ENCODE measurements around the gene MAPKBP1. TPM values are rescaled to one million over a fixed set of nuclear protein-coding genes. Genes with fewer than 3 reads are reported as not detected.
A peak's percentile ranks its signal among the peaks of the same experiment; 100 is the strongest.
"Not testable (repeated sequence)": the region's sequence is repeated elsewhere in the genome, so short reads cannot be mapped to it uniquely, and the experiment has no call there.

MAPKBP1 gene
- total and polyA plus RNA-seq, 2 donors, result 7.2 to 8.1 TPM

DNA sequence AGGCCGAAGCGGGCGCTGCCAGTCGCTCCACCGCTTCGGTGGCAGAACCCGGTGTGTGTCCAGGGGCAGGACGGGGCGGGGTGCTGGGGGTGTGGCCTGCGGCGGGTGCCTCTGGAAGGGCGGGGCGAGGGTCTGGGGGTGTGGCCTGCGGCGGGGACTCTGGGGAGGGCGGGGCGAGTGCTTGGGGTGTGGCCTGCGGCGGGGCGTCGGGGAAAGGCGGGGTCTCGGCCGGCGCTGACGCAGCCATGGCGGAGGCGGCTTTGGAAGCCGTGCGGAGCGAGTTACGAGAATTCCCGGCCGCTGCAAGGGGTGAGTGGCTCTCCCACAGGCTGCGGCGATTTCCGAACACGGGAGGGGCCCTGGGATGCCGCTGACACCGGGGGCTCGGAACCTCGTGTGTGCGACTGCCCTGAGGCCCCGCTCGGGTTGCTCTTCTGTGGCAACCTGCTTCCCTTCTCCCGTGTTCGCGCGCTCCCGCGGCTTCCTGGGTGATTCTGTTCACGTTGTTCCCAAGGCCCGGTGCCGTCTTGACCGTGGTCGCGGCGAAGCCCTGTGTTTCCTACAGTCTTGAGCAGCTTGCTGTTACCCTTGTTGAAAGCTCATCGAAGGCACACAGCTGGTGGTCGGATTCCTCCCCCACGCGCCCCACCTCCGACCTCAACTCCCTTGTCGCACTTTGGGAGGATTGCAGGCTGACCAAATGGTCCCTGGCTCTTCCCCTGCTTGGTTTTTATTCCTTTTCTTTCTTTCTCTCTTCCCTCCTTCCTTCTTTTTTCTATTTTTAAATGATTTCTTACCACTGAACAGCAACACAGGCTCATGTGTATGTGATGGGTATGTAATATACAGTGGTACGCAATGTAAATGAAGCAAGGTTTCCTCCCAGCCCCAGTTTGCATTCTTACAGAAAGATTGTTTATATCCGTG, 53.9 kb downstream of the MAPKBP1 start, which contains the start of gene JMJD7:
JMJD7 (plus strand) TSS at position 213 of the 927 bp plus-strand sequence; CDS start at position 246, 33 bp downstream.
- H3K4me3 ChIP-seq (ENCODE audit: low read length in 2 of 2), result peak within 1 kb of the TSS; percentile 84 to 92
- peak; percentile 51 to 90 (median 84) for DNase-seq (ENCODE audit: low read depth in 6 of 9, low spot score in 9 of 9)
- peaks cover 0 to 3% of the 10 kb centered on the region in 2 donors for H3K27me3 ChIP-seq (ENCODE audit: control insufficient read depth in 2 of 2, insufficient read depth in 1 of 2, low read length in 1 of 2)
- H3K9me3 ChIP-seq (ENCODE audit: control insufficient read depth in 2 of 2, insufficient read depth in 1 of 2, low read length in 1 of 2), result no peaks in the 10 kb centered on the region
- H3K36me3 ChIP-seq (ENCODE audit: control insufficient read depth in 2 of 2, insufficient read depth in 2 of 2, low read length in 1 of 2), result peaks cover 21 to 27% of the 10 kb centered on the region in 2 donors
- WGBS, result 1% methylated on average over 66 of the region's 66 CpGs
- H3K27ac ChIP-seq (ENCODE audit: low read depth in 1 of 2, low read length in 1 of 2), result peak within 1 kb of the TSS; percentile 32 to 71
- peaks cover 14 to 35% of the 10 kb centered on the region in 2 donors for H3K4me1 ChIP-seq (ENCODE audit: control insufficient read depth in 2 of 2, insufficient read depth in 2 of 2, low read length in 2 of 2)

DNA sequence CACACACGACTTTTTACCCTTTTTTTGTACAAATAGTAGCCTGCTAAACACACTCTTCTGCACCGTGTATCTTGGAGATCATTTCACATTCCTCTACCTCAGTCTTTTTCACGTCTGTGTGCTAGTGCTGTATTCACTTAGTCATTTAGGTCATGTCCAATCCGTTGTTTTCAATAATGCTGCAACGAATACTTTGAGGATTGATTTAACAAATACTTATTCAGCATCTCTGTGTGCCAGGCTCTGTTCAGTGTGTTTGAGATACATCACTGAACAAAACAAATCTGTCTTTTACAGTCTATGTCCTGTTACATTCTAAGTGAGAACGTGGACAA, 54.5 kb downstream of the MAPKBP1 start:
- Histone ChIP-seq H3K27me3 (ENCODE audit: control insufficient read depth in 2 of 2, insufficient read depth in 1 of 2, low read length in 1 of 2) (peaks cover 0 to 3% of the 10 kb centered on the region in 2 donors), H3K9me3 (ENCODE audit: control insufficient read depth in 2 of 2, insufficient read depth in 1 of 2, low read length in 1 of 2) (no peaks in the 10 kb centered on the region), H3K4me3 (ENCODE audit: low read length in 2 of 2) (peak overlapping the region; percentile 84 to 92), H3K36me3 (ENCODE audit: control insufficient read depth in 2 of 2, insufficient read depth in 2 of 2, low read length in 1 of 2) (peaks cover 15 to 22% of the 10 kb centered on the region in 2 donors), H3K4me1 (ENCODE audit: control insufficient read depth in 2 of 2, insufficient read depth in 2 of 2, low read length in 2 of 2) (peaks cover 14 to 35% of the 10 kb centered on the region in 2 donors), H3K27ac (ENCODE audit: low read depth in 1 of 2, low read length in 1 of 2) (no peak overlapping the region)
- no peak for DNase-seq (ENCODE audit: low read depth in 6 of 9, low spot score in 9 of 9)
- 47% methylated on average over 6 of the region's 6 CpGs for WGBS

DNA sequence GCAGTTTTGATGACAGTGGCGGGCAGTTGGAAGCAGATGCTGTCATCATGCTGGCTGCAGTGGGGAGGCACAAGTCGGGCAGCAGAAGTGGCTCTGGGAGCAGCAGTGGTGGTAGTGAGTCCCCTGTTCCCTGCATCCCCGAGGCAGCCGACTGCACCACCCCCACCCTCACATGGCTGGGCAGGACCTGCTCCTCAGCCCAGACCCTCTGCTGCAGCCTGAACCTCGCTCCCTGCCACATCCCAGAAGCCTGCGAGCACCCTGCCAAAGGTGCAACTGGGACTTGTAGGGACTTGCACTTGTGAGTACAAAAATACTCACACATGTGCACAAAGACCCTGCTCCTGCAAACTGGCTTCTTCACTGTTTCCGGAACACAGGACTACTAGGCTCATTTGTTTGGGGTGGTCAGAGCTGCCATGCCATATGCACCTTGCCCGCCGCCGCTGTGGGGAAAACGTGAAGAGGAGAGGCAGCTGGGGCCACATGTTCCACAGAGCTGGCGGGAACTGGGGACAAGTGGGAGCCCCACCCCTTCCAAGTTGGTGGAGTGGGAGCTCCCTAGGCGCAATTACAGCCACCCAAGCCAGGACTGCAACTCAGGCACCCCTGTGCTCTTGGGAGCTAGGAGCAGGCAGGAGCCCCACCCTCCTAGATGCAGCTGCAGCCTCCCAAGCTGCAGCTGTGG, 55.8 kb downstream of the MAPKBP1 start:
- Histone ChIP-seq H3K36me3 (ENCODE audit: control insufficient read depth in 2 of 2, insufficient read depth in 2 of 2, low read length in 1 of 2) (peaks cover 4 to 17% of the 10 kb centered on the region in 2 donors), H3K9me3 (ENCODE audit: control insufficient read depth in 2 of 2, insufficient read depth in 1 of 2, low read length in 1 of 2) (no peaks in the 10 kb centered on the region), H3K4me1 (ENCODE audit: control insufficient read depth in 2 of 2, insufficient read depth in 2 of 2, low read length in 2 of 2) (peaks cover 14 to 35% of the 10 kb centered on the region in 2 donors), H3K27ac (ENCODE audit: low read depth in 1 of 2, low read length in 1 of 2) (no peak overlapping the region), H3K27me3 (ENCODE audit: control insufficient read depth in 2 of 2, insufficient read depth in 1 of 2, low read length in 1 of 2) (peaks cover 0 to 3% of the 10 kb centered on the region in 2 donors), H3K4me3 (ENCODE audit: low read length in 2 of 2) (no peak overlapping the region)
- 95% methylated on average over 13 of the region's 13 CpGs for WGBS
- DNase-seq (ENCODE audit: low read depth in 6 of 9, low spot score in 9 of 9), result no peak

DNA sequence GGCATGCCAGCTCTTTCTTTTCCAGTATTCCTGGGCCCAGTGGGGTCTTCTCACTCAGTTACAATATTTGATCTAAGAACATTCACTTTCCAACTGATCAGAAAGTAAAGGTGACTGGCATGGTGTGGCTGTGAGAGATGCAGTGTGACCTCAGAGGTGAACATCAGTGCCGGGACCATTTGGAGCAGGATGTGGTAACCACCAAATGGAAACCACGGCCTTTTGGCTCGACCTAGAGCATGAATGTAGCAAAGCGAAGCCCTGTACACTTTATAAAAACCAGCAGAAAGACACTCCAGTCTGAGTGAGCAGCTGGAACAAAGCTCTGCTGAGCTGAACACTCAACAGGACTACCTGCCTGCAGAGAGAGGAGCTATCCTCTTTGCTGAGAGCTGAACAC, 57.0 kb downstream of the MAPKBP1 start:
- H3K4me3 ChIP-seq (ENCODE audit: low read length in 2 of 2); H3K36me3 ChIP-seq (ENCODE audit: control insufficient read depth in 2 of 2, insufficient read depth in 2 of 2, low read length in 1 of 2); H3K27ac ChIP-seq (ENCODE audit: low read depth in 1 of 2, low read length in 1 of 2); H3K9me3 ChIP-seq (ENCODE audit: control insufficient read depth in 2 of 2, insufficient read depth in 1 of 2, low read length in 1 of 2); H3K27me3 ChIP-seq (ENCODE audit: control insufficient read depth in 2 of 2, insufficient read depth in 1 of 2, low read length in 1 of 2): not testable (repeated sequence)
- peak in 1 of 9 donors; percentile 33 for DNase-seq (ENCODE audit: low read depth in 6 of 9, low spot score in 9 of 9)
- 9% methylated on average over 4 of the region's 4 CpGs for WGBS
- H3K4me1 ChIP-seq (ENCODE audit: control insufficient read depth in 2 of 2, insufficient read depth in 2 of 2, low read length in 2 of 2), result peaks cover 14 to 35% of the 10 kb centered on the region in 2 donors

DNA sequence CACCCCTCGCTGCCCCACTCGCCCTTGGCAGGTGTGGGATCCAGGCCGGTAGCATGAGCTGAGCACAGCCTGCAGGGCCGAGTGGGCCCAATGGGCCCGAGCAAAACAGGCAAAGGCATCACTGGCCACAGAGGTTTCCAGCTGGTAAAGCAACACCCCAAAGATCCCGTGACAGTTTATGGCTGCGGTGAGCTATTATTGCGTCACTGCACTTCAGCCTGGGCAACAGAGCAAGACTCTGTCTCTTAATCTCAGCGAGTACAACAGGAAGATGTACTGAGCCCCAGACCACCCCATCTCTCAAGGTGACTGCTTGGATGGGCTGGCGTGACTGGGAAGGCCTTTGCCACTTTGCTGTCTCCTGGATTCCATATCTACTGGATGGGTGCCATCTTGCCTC, 57.9 kb downstream of the MAPKBP1 start:
- H3K4me1 ChIP-seq (ENCODE audit: control insufficient read depth in 2 of 2, insufficient read depth in 2 of 2, low read length in 2 of 2), result peaks cover 14 to 33% of the 10 kb centered on the region in 2 donors
- H3K9me3 ChIP-seq (ENCODE audit: control insufficient read depth in 2 of 2, insufficient read depth in 1 of 2, low read length in 1 of 2), result no peaks in the 10 kb centered on the region
- peaks cover 0 to 3% of the 10 kb centered on the region in 2 donors for H3K27me3 ChIP-seq (ENCODE audit: control insufficient read depth in 2 of 2, insufficient read depth in 1 of 2, low read length in 1 of 2)
- no peak overlapping the region for H3K27ac ChIP-seq (ENCODE audit: low read depth in 1 of 2, low read length in 1 of 2)
- H3K4me3 ChIP-seq (ENCODE audit: low read length in 2 of 2), result no peak overlapping the region
- no peak for DNase-seq (ENCODE audit: low read depth in 6 of 9, low spot score in 9 of 9)
- H3K36me3 ChIP-seq (ENCODE audit: control insufficient read depth in 2 of 2, insufficient read depth in 2 of 2, low read length in 1 of 2), result peaks cover 0 to 9% of the 10 kb centered on the region in 2 donors
- 98% methylated on average over 10 of the region's 10 CpGs for WGBS

DNA sequence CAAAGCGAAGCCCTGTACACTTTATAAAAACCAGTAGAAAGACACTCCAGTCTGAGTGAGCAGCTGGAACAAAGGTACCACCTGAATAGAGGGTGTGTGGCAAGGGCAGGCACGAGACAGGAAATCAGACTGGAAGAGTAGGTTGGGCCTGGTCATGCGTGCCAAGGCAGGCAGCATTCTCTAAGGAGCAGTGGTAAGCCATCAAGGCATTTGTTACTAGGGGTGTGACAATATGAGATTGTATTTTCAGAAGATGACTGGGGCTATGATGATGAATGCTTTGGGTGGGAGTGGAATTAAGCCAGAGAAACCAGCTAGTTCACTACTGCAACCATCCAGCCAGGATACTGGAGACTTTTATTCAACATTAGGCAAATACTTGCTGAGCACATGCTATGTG, 58.6 kb downstream of the MAPKBP1 start:
- peaks cover 0 to 11% of the 10 kb centered on the region in 2 donors for H3K36me3 ChIP-seq (ENCODE audit: control insufficient read depth in 2 of 2, insufficient read depth in 2 of 2, low read length in 1 of 2)
- no peak overlapping the region for H3K27ac ChIP-seq (ENCODE audit: low read depth in 1 of 2, low read length in 1 of 2)

DNA sequence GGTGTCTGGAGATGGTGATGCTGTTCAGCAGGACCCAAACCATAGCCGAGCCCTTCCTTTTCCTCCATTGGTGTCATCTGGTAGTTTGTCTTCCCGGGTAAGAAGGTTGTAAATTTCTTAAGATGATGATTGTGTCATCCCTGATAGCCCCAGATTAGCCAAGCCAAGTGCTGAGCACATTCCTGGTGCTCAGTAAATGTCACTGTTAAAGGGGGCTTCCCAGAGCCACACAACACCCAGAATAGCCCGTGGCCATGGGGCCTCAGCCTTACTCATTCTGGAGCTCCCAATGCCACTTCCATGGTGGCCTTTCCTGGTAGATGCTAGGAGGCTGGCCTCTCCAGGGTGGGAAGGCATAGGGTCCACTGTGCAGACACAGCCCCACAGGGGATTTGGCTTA, 59.8 kb downstream of the MAPKBP1 start:
- H3K9me3 ChIP-seq (ENCODE audit: control insufficient read depth in 2 of 2, insufficient read depth in 1 of 2, low read length in 1 of 2), result no peaks in the 10 kb centered on the region
- peaks cover 0 to 15% of the 10 kb centered on the region in 2 donors for H3K36me3 ChIP-seq (ENCODE audit: control insufficient read depth in 2 of 2, insufficient read depth in 2 of 2, low read length in 1 of 2)
- DNase-seq (ENCODE audit: low read depth in 6 of 9, low spot score in 9 of 9), result no peak
- H3K27ac ChIP-seq (ENCODE audit: low read depth in 1 of 2, low read length in 1 of 2), result no peak overlapping the region
- 97% methylated on average over 3 of the region's 3 CpGs for WGBS
- H3K4me1 ChIP-seq (ENCODE audit: control insufficient read depth in 2 of 2, insufficient read depth in 2 of 2, low read length in 2 of 2), result peaks cover 7 to 28% of the 10 kb centered on the region in 2 donors
- no peaks in the 10 kb centered on the region for H3K27me3 ChIP-seq (ENCODE audit: control insufficient read depth in 2 of 2, insufficient read depth in 1 of 2, low read length in 1 of 2)
- no peak overlapping the region for H3K4me3 ChIP-seq (ENCODE audit: low read length in 2 of 2)

More for the DNA sequence above, 58.6 kb downstream of the MAPKBP1 start:
- Histone ChIP-seq H3K4me3 (ENCODE audit: low read length in 2 of 2) (no peak overlapping the region), H3K27me3 (ENCODE audit: control insufficient read depth in 2 of 2, insufficient read depth in 1 of 2, low read length in 1 of 2) (peaks cover 0 to 3% of the 10 kb centered on the region in 2 donors), H3K9me3 (ENCODE audit: control insufficient read depth in 2 of 2, insufficient read depth in 1 of 2, low read length in 1 of 2) (no peaks in the 10 kb centered on the region), H3K4me1 (ENCODE audit: control insufficient read depth in 2 of 2, insufficient read depth in 2 of 2, low read length in 2 of 2) (peaks cover 14 to 29% of the 10 kb centered on the region in 2 donors)
- DNase-seq (ENCODE audit: low read depth in 6 of 9, low spot score in 9 of 9), result peak in 1 of 9 donors; percentile 21
- 47% methylated on average over 3 of the region's 3 CpGs for WGBS

DNA sequence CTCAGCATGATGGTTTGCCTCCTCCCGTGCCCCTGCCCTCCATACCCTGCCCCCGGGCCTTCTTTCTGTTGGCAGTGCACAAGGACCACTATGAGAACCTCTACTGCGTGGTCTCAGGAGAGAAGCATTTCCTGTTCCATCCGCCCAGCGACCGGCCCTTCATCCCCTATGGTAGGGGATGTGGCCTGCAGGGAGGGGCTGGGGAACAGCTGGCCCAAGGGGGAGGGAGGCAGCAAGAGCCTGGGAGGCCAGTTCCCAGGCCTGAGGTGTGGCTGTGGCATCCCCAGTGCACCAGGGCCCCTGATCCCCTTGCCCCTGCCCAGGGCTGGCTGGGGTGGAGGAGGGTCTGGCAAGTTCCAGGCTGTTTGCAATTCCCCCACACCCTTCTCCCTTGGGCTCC, 61.8 kb downstream of the MAPKBP1 start:
- Histone ChIP-seq H3K4me1 (ENCODE audit: control insufficient read depth in 2 of 2, insufficient read depth in 2 of 2, low read length in 2 of 2) (peaks cover 5 to 20% of the 10 kb centered on the region in 2 donors), H3K36me3 (ENCODE audit: control insufficient read depth in 2 of 2, insufficient read depth in 2 of 2, low read length in 1 of 2) (peaks cover 0 to 16% of the 10 kb centered on the region in 2 donors), H3K27ac (ENCODE audit: low read depth in 1 of 2, low read length in 1 of 2) (no peak overlapping the region), H3K4me3 (ENCODE audit: low read length in 2 of 2) (no peak overlapping the region), H3K27me3 (ENCODE audit: control insufficient read depth in 2 of 2, insufficient read depth in 1 of 2, low read length in 1 of 2) (no peaks in the 10 kb centered on the region), H3K9me3 (ENCODE audit: control insufficient read depth in 2 of 2, insufficient read depth in 1 of 2, low read length in 1 of 2) (no peaks in the 10 kb centered on the region)
- WGBS, result 71% methylated on average over 6 of the region's 6 CpGs
- no peak for DNase-seq (ENCODE audit: low read depth in 6 of 9, low spot score in 9 of 9)

All from thymus (tissue), 11 donors.